Measurements from ENCODE around the gene OTOP3. TPM values are rescaled to one million over a fixed set of nuclear protein-coding genes. Genes with fewer than 3 reads are reported as not detected.

Gene OTOP3
- polyA plus RNA-seq, 1 donor (not counting 4 experiments of a cell fraction or from before 2014, with no cell fraction given): 0.03 TPM

- Histone ChIP-seq H3K9me3 (ENCODE audit: control insufficient read depth, low read depth, low read length) (no peaks in the 10 kb centered on the region), H3K9me1 (ENCODE audit: control insufficient read depth, extremely low read depth, insufficient read depth, low read length) (no peaks in the 10 kb centered on the region), H3K4me3 (ENCODE audit: control insufficient read depth in 2 of 3, extremely low read depth in 1 of 3, insufficient read depth in 2 of 3, low read depth in 1 of 3, low read length in 3 of 3) (no peak overlapping the region), H3K27me3 (ENCODE audit: control insufficient read depth, extremely low read depth, insufficient read depth, low read length) (peaks cover 8% of the 10 kb centered on the region), H4K20me1 (ENCODE audit: control insufficient read depth, extremely low read depth, insufficient read depth, low read length) (no peaks in the 10 kb centered on the region), H3K4me2 (ENCODE audit: control insufficient read depth, extremely low read depth, insufficient read depth, low read depth, low read length) (no peak overlapping the region), H3K4me1 (ENCODE audit: control insufficient read depth, extremely low read depth, insufficient read depth, low read length) (peaks cover 12% of the 10 kb centered on the region), H3K9ac (ENCODE audit: control insufficient read depth, extremely low read depth, insufficient read depth, low read length) (no peak overlapping the region), H3K27ac (ENCODE audit: control insufficient read depth, insufficient read depth, low read length) (no peak overlapping the region), H3K36me3 (ENCODE audit: control insufficient read depth in 2 of 2, extremely low read depth in 1 of 2, insufficient read depth in 2 of 2, low read length in 2 of 2) (no peaks in the 10 kb centered on the region), H2AFZ (ENCODE audit: control insufficient read depth, low read length) (no peak overlapping the region), H3K79me2 (ENCODE audit: control insufficient read depth, insufficient read depth, low read length) (no peaks in the 10 kb centered on the region)
- DNase-seq (ENCODE audit: low read depth, low spot score) (no peak), FAIRE-seq (no peak)
- TF ChIP-seq EZH2 (IDR thresholded peaks at IDR 0.05; ENCODE audit: low read length) (no peak), CTCF (optimal IDR thresholded peaks at IDR 0.05 in 1 of 3, IDR thresholded peaks at IDR 0.05 in 1 of 3, conservative IDR thresholded peaks at IDR 0.05 in 1 of 3; ENCODE audit: extremely low read depth in 1 of 3, insufficient read depth in 2 of 3, low read length in 3 of 3) (no peak)
- dilution Hi-C loops (cut with MboI; ENCODE audit: extremely low pct_ligation_motif_present, low sequenced_read_pairs): no loop called here
These were observed 18.3 kb upstream of the OTOP3 start for GRCh38 chr17:74917430-74917829.

GRCh38 chr17:74918906-74919305 is 16.8 kb upstream of the OTOP3 start:
- H3K4me3 ChIP-seq (ENCODE audit: control insufficient read depth in 2 of 3, extremely low read depth in 1 of 3, insufficient read depth in 2 of 3, low read depth in 1 of 3, low read length in 3 of 3): no peak overlapping the region
- no peaks in the 10 kb centered on the region for H3K79me2 ChIP-seq (ENCODE audit: control insufficient read depth, insufficient read depth, low read length)
- no peak for DNase-seq (ENCODE audit: low read depth, low spot score)
- FAIRE-seq: no peak
- H3K36me3 ChIP-seq (ENCODE audit: control insufficient read depth in 2 of 2, extremely low read depth in 1 of 2, insufficient read depth in 2 of 2, low read length in 2 of 2): no peaks in the 10 kb centered on the region
- dilution Hi-C loops (cut with MboI; ENCODE audit: extremely low pct_ligation_motif_present, low sequenced_read_pairs): no loop called here
- H4K20me1 ChIP-seq (ENCODE audit: control insufficient read depth, extremely low read depth, insufficient read depth, low read length): no peaks in the 10 kb centered on the region
- TF ChIP-seq EZH2 (IDR thresholded peaks at IDR 0.05; ENCODE audit: low read length) (no peak), CTCF (optimal IDR thresholded peaks at IDR 0.05 in 1 of 3, IDR thresholded peaks at IDR 0.05 in 1 of 3, conservative IDR thresholded peaks at IDR 0.05 in 1 of 3; ENCODE audit: extremely low read depth in 1 of 3, insufficient read depth in 2 of 3, low read length in 3 of 3) (no peak)
- H3K9me1 ChIP-seq (ENCODE audit: control insufficient read depth, extremely low read depth, insufficient read depth, low read length): no peaks in the 10 kb centered on the region
- no peak overlapping the region for H3K27ac ChIP-seq (ENCODE audit: control insufficient read depth, insufficient read depth, low read length)
- H3K9ac ChIP-seq (ENCODE audit: control insufficient read depth, extremely low read depth, insufficient read depth, low read length): no peak overlapping the region
- peaks cover 17% of the 10 kb centered on the region for H3K4me1 ChIP-seq (ENCODE audit: control insufficient read depth, extremely low read depth, insufficient read depth, low read length)
- no peak overlapping the region for H3K4me2 ChIP-seq (ENCODE audit: control insufficient read depth, extremely low read depth, insufficient read depth, low read depth, low read length)
- no peaks in the 10 kb centered on the region for H3K9me3 ChIP-seq (ENCODE audit: control insufficient read depth, low read depth, low read length)
- peaks cover 20% of the 10 kb centered on the region for H3K27me3 ChIP-seq (ENCODE audit: control insufficient read depth, extremely low read depth, insufficient read depth, low read length)
- no peak overlapping the region for H2AFZ ChIP-seq (ENCODE audit: control insufficient read depth, low read length)
